HepG2 (cell line): ENCODE results near the gene SLC8B1. TPM values are rescaled to one million over a fixed set of nuclear protein-coding genes. Genes with fewer than 3 reads are reported as not detected.
"Not testable (repeated sequence)": the region's sequence is repeated elsewhere in the genome, so short reads cannot be mapped to it uniquely, and the experiment has no call there.

Experiments
- ATAC-seq: fragments of 200-7000 bp; cut with Tn5 transposase; 3 replicates; pipeline ENCODE4 v1.9.1; 2020; ENCODE audit warnings: mild to moderate bottlenecking, moderate library complexity
- BruUV-seq: library from RNA; stranded (reverse); fragments of 400-500 nt; replicated peaks from 2 replicates; lab custom pipeline; 2021; lab: Mats Ljungman, UMichigan
- CTCF ChIA-PET: fragments of 300-600 bp; formaldehyde crosslinking; extraction: SDS; loops from one replicate; lab custom pipeline; 2021; ENCODE audit warnings: low total read pairs, inconsistent platforms, low intra/inter-chr PET ratio; lab: Yijun Ruan, JAX
- POLR2A ChIA-PET: fragments of 350-600 bp; sonication (Branson Sonifier 250); formaldehyde crosslinking; loops from one replicate; lab custom pipeline; 2020; ENCODE audit warnings: antibody characterized with exemption, inconsistent platforms; lab: Yijun Ruan, JAX
- DNase-seq: peaks from one replicate; pipeline ENCODE4 v3.0.0-alpha.2; 2015; ENCODE audit warnings: low spot score
- FAIRE-seq: peaks from 3 replicates; lab custom pipeline; 2011; peaks lifted over from hg19 to GRCh38; lab: Jason Lieb, UNC
- H2AFZ ChIP-seq: one replicate; pipeline ENCODE4 v1.6.1; 2011; ENCODE audit warnings: low read length, inconsistent platforms
- H3K27ac ChIP-seq: fragments of 300-600 bp; 3 replicates; pipeline ENCODE4 v1.8.0; 2011; ENCODE audit warnings: mixed run types, mild to moderate bottlenecking, mixed read lengths, low read length, inconsistent platforms; ENCODE audit not compliant: insufficient read depth; ENCODE audit errors: extremely low read length
- H3K27me3 ChIP-seq, 2 experiments: fragments of 200-600 bp in 1 of 2; 2 replicates in 1 of 2; 3 replicates in 1 of 2; pipeline versions ENCODE4 v1.6.0 to v1.8.0; 2011; ENCODE audit warnings: low read length in 2 of 2, mild to moderate bottlenecking in 2 of 2, moderate library complexity in 2 of 2, inconsistent platforms in 1 of 2; ENCODE audit not compliant: insufficient read depth in 2 of 2, control insufficient read depth in 1 of 2
- H3K36me3 ChIP-seq, 2 experiments: fragments of 200-600 bp in 1 of 2; replicated peaks in 1 of 2; 2 replicates in 1 of 2; 3 replicates in 1 of 2; pipeline versions ENCODE4 v1.5.1 to v1.8.0; 2011; ENCODE audit warnings: low read length in 2 of 2, inconsistent platforms in 1 of 2; ENCODE audit not compliant: insufficient read depth in 2 of 2, control insufficient read depth in 1 of 2
- H3K4me1 ChIP-seq: 2 replicates; pipeline ENCODE4 v1.5.1; 2012; ENCODE audit warnings: low read length, inconsistent platforms; ENCODE audit not compliant: insufficient read depth
- H3K4me2 ChIP-seq: 2 replicates; pipeline ENCODE4 v1.6.0; 2011; ENCODE audit warnings: low read depth, low read length, inconsistent platforms
- H3K4me3 ChIP-seq, 3 experiments: fragments of 200-600 bp in 1 of 3; sonication (generic), shearing (Covaris generic) in 1 of 3; replicated peaks in 1 of 3; 2 replicates each; pipeline ENCODE4 v1.5.1; 2011 to 2016; ENCODE audit warnings: low read length in 3 of 3, inconsistent platforms in 2 of 3, low read depth in 2 of 3, mild to moderate bottlenecking in 2 of 3, control low read depth in 1 of 3, mixed read lengths in 1 of 3; ENCODE audit not compliant: insufficient read depth in 1 of 3
- H3K79me2 ChIP-seq: one replicate; pipeline ENCODE4 v1.6.1; 2011; ENCODE audit warnings: low read length, inconsistent platforms; ENCODE audit not compliant: insufficient read depth
- H3K9ac ChIP-seq: 2 replicates; pipeline ENCODE4 v1.6.0; 2011; ENCODE audit warnings: mild to moderate bottlenecking, low read depth, low read length, inconsistent platforms; ENCODE audit not compliant: insufficient read depth
- H3K9me3 ChIP-seq: 2 replicates; pipeline ENCODE4 v1.5.1; 2012; ENCODE audit warnings: mild to moderate bottlenecking, low read length
- H4K20me1 ChIP-seq: 2 replicates; pipeline ENCODE4 v1.6.0; 2011; ENCODE audit warnings: inconsistent platforms, mild to moderate bottlenecking, low read length, moderate library complexity; ENCODE audit not compliant: insufficient read depth
- CREM ChIP-seq, 2 experiments: sonication (generic) in 1 of 2; formaldehyde crosslinking in 1 of 2; IDR thresholded peaks; 2 replicates each; pipeline versions ENCODE4 v1.4.0 to v1.6.1; 2016 to 2020; ENCODE audit warnings: antibody characterized with exemption in 1 of 2, mild to moderate bottlenecking in 1 of 2, missing genetic modification reagents in 1 of 2
- EP300 ChIP-seq, 3 experiments: sonication (generic) in 1 of 3; formaldehyde crosslinking in 1 of 3; IDR thresholded peaks; 2 replicates each; pipeline versions ENCODE4 v1.5.1 to v1.6.1; 2011 to 2020; ENCODE audit warnings: low read depth in 2 of 3, low read length in 2 of 3, borderline replicate concordance in 1 of 3, improper control_type of control experiment in 1 of 3, mild to moderate bottlenecking in 1 of 3, missing genetic modification reagents in 1 of 3, moderate library complexity in 1 of 3
- HDAC6 ChIP-seq: fragments of 200-600 bp; sonication (generic); IDR thresholded peaks from 2 replicates; pipeline ENCODE4 v1.7.0; 2017; ENCODE audit warnings: mild to moderate bottlenecking, antibody characterized with exemption, low read length, low read depth
- JARID2 ChIP-seq: sonication (generic); formaldehyde crosslinking; IDR thresholded peaks from 2 replicates; pipeline ENCODE4 v1.8.1; 2023; ENCODE audit warnings: missing genetic modification reagents, inconsistent platforms; ENCODE audit not compliant: insufficient replicate concordance
- MAFF ChIP-seq: IDR thresholded peaks from 2 replicates; pipeline ENCODE4 v1.6.1; 2011; ENCODE audit warnings: low read depth, low read length, improper control_type of control experiment
- POLR2G ChIP-seq: fragments of 200-400 bp; formaldehyde crosslinking; IDR thresholded peaks from 2 replicates; pipeline ENCODE4 v1.6.1; 2018; ENCODE audit warnings: mild to moderate bottlenecking, low read depth, low read length, moderate library complexity
- PRPF4 ChIP-seq: fragments of 200-400 bp; formaldehyde crosslinking; IDR thresholded peaks from 2 replicates; pipeline ENCODE4 v1.6.1; 2016; ENCODE audit warnings: low read length, low read depth; ENCODE audit not compliant: poor library complexity, severe bottlenecking
- RBM39 ChIP-seq: fragments of 200-400 bp; formaldehyde crosslinking; IDR thresholded peaks from one replicate; pipeline ENCODE4 v1.6.1; 2018; ENCODE audit warnings: antibody characterized with exemption, mild to moderate bottlenecking, low read depth, low read length; ENCODE audit not compliant: poor library complexity, severe bottlenecking
- SALL1 ChIP-seq: sonication (generic); formaldehyde crosslinking; IDR thresholded peaks from 2 replicates; pipeline ENCODE4 v1.8.0; 2022; ENCODE audit warnings: mild to moderate bottlenecking, missing genetic modification reagents
- SKI ChIP-seq: fragments of 450-650 bp; IDR thresholded peaks from one replicate; pipeline ENCODE4 v1.6.1; 2018; ENCODE audit warnings: mild to moderate bottlenecking; ENCODE audit not compliant: partially characterized antibody
- TBX3 ChIP-seq: fragments of 450-650 bp; IDR thresholded peaks from 2 replicates; pipeline ENCODE4 v1.6.1; 2017; ENCODE audit warnings: antibody characterized with exemption, mild to moderate bottlenecking, inconsistent platforms, borderline replicate concordance
- ZNF326 ChIP-seq: sonication (generic); formaldehyde crosslinking; IDR thresholded peaks from 2 replicates; pipeline ENCODE4 v1.4.0; 2020; ENCODE audit warnings: missing genetic modification reagents, borderline replicate concordance
- ZNF724P ChIP-seq: sonication (generic); formaldehyde crosslinking; IDR thresholded peaks from 2 replicates; pipeline ENCODE4 v1.8.0; 2022; ENCODE audit warnings: missing genetic modification reagents, borderline replicate concordance
- WGBS: methylation state at CpG from one replicate; pipeline ENCODE4 v1.1.6; 2017; ENCODE audit warnings: low lambda C conversion rate; 5-methylcytosine and 5-hydroxymethylcytosine counted together
- in situ Hi-C: cut with HindIII; loops from 2 replicates; pipeline ENCODE4 v1.10.0; 2017; ENCODE audit warnings: low pct_unique_long_range_greater_than_20kb; ENCODE audit not compliant: extremely low pct_ligation_motif_present
- intact Hi-C: fragments of 100-400 bp; cut with micrococcal nuclease; formaldehyde crosslinking; loops from one replicate; pipeline ENCODE4 v1.10.0; 2022; ENCODE audit not compliant: unreplicated experiment
- polyA plus RNA-seq, 8 experiments: library from polyadenylated mRNA; depleted of rRNA in 3 of 8; stranded (reverse) in 7 of 8; unstranded in 1 of 8; fragments of >200 nt; fragmentation: Illumina TruSeq in 4 of 8; extraction: Trizol in 4 of 8; gene quantifications; 2 replicates each; pipeline versions ENCODE4 v1.2.1 to v1.2.3, GENCODE V29; 2011 to 2016; ENCODE audit warnings: low read depth in 4 of 8, missing spikeins in 1 of 8, mixed read lengths in 1 of 8; ENCODE audit not compliant: insufficient read depth in 1 of 8
- total RNA-seq, 5 experiments: library from RNA; depleted of rRNA; stranded (reverse); fragments of >200 nt; fragmentation: Illumina TruSeq; extraction: Trizol; gene quantifications; 2 replicates each; pipeline ENCODE4 v1.2.3, GENCODE V29; 2016; ENCODE audit warnings: low read depth in 1 of 5
- TF ChIP-seq, protein P1 (sequence below): sonication (generic); formaldehyde crosslinking; conservative IDR thresholded peaks from 2 replicates; pipeline ENCODE4 v1.8.1; 2023; ENCODE audit warnings: missing genetic modification reagents

The SLC8B1 gene
- total and polyA plus RNA-seq, 2 of the 13 experiments (the other 11 are each of a cell fraction or from before 2014, with no cell fraction given), result 6.8 to 8.0 TPM

DNA sequence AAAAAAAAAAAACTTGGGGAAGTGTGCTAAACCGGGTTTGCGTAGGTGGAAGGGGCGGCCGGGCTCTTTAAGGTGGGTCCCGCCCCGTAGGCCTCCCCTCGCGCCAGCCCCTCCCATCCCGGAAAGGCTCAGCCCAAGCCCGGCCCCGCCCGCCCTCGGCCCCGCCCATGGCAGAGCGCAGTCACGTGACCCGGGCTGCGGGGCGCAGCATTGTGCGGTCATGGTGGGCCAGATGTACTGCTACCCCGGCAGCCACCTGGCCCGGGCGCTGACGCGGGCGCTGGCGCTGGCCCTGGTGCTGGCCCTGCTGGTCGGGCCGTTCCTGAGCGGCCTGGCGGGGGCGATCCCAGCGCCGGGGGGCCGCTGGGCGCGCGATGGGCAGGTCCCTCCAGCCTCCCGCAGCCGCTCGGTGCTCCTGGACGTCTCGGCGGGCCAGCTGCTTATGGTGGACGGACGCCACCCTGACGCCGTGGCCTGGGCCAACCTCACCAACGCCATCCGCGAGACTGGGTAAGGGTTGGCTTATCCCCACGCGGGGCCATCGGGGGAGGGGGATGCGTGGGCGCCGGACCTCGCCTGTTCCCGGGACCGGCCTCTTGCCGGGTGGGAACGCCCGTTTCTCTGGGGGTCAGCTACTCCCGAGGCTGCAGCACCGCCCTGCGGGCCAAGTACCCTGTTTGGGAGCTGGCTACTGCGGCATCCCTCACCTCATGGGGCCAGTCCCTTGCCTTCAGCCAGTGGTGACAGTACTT is 23.6 kb upstream of the SLC8B1 start, which contains the start of gene PLBD2 (continued):
- no peak for TF ChIP-seq PRPF4
- peak; percentile 67 for TF ChIP-seq POLR2G

DNA sequence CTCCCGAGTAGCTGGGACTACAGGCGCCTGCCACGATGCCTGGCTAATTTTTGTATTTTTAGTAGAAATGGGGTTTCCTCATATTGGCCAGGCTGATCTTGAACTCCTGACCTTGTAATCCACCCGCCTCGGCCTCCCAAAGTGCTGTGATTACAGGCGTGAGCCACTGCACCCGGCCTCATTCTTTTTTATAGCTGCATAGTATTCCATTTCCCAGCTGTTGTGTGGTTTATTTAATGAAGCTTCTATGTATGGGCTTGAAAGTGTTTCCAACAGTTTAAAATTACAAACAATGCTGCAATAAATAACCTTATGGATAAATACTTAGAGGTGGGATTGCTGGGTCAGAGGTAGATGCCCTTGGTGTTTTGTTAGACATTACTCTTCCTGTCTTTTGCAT is 19.3 kb upstream of the SLC8B1 start:
- WGBS, result 37% methylated on average over 7 of the region's 7 CpGs

DNA sequence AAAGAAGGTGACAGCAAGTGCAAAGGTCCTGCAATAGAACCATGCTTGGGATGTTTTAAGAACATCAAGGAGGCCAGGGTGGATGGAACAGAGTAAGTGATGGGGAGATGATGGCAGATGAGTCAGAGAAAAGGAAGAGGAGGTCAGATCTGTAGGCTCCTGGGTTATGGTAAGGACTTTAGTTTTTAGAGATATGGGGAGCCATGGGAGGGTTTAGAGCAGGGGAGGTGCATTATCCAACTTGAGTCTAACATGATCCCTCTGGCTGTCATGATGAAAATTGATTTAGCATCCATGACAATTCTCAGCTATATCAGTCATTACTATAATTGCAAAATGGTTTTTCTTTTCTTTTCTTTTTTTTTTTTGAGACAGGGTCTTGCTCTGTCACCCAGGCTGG is 16.2 kb upstream of the SLC8B1 start:
- FAIRE-seq, result no peak
- CTCF ChIA-PET, result no interaction called here
- no peak for DNase-seq
- Histone ChIP-seq H3K27me3 (peaks cover 6 to 16% of the 10 kb centered on the region in 2 experiments; a peak in 4 of 5 replicates), H3K4me2 (no peak overlapping the region), H2AFZ (no peak overlapping the region), H3K4me1 (peaks cover 20% of the 10 kb centered on the region; the same call in 1 of the 2 replicates), H4K20me1 (no peaks in the 10 kb centered on the region), H3K4me3 (no peak overlapping the region), H3K9ac (no peak overlapping the region), H3K9me3 (no peaks in the 10 kb centered on the region), H3K79me2 (no peaks in the 10 kb centered on the region), H3K36me3 (no peaks in the 10 kb centered on the region), H3K27ac (no peak overlapping the region)
- BruUV-seq, result no TSS peak
- no peak for ATAC-seq
- intact Hi-C loops, result no loop called here
- POLR2A ChIA-PET, result no interaction called here
- in situ Hi-C loops, result loop anchor here (10.0 kb wide), 1 partner anchor 156 kb away; no protein-coding TSS in a partner anchor
- TF ChIP-seq SALL1 (no peak), TBX3 (no peak), RBM39 (no peak), JARID2 (CRISPR knock-in tag) (no peak), CREM (IDR thresholded peaks at IDR 0.05) (no peak), CREM (CRISPR knock-in tag; IDR thresholded peaks at IDR 0.05) (no peak), MAFF (no peak), HDAC6 (no peak), ZNF326 (no peak), ZNF724P (CRISPR knock-in tag) (no peak), SKI (no peak), EP300 (IDR thresholded peaks at IDR 0.05; ENCODE audit: low read depth in 2 of 2, low read length in 2 of 2) (no peak), EP300 (CRISPR knock-in tag; IDR thresholded peaks at IDR 0.05; ENCODE audit: borderline replicate concordance) (no peak)
- TF ChIP-seq, protein P1, sequence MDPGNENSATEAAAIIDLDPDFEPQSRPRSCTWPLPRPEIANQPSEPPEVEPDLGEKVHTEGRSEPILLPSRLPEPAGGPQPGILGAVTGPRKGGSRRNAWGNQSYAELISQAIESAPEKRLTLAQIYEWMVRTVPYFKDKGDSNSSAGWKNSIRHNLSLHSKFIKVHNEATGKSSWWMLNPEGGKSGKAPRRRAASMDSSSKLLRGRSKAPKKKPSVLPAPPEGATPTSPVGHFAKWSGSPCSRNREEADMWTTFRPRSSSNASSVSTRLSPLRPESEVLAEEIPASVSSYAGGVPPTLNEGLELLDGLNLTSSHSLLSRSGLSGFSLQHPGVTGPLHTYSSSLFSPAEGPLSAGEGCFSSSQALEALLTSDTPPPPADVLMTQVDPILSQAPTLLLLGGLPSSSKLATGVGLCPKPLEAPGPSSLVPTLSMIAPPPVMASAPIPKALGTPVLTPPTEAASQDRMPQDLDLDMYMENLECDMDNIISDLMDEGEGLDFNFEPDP, result no peak

More for the DNA sequence above, 19.3 kb upstream of the SLC8B1 start:
- BruUV-seq, H3K27me3 ChIP-seq, FAIRE-seq, H3K9me3 ChIP-seq, intact Hi-C loops, POLR2A ChIA-PET, ATAC-seq, H3K36me3 ChIP-seq, CTCF ChIA-PET, H4K20me1 ChIP-seq, H3K4me2 ChIP-seq, H3K27ac ChIP-seq, DNase-seq, H2AFZ ChIP-seq, H3K4me3 ChIP-seq, H3K79me2 ChIP-seq, H3K9ac ChIP-seq: not testable (repeated sequence)
- in situ Hi-C loops, result loop anchor here (10.0 kb wide), 1 partner anchor 159 kb away; no protein-coding TSS in a partner anchor
- H3K4me1 ChIP-seq, result peaks cover 29% of the 10 kb centered on the region
